ENCODE data around the gene UBE2I. TPM values are rescaled to one million over a fixed set of nuclear protein-coding genes. Genes with fewer than 3 reads are reported as not detected.

Gene UBE2I
- total RNA-seq, 1 experiment from 2014 or later: 198 TPM

GRCh38 chr16:1263591-1264344, 45.7 kb upstream of the UBE2I start:
- DNase-seq (ENCODE audit: low read depth, low spot score) (no peak), ATAC-seq (no peak)
- BruUV-seq (replicated peaks): no TSS peak
- TF ChIP-seq, protein P1, sequence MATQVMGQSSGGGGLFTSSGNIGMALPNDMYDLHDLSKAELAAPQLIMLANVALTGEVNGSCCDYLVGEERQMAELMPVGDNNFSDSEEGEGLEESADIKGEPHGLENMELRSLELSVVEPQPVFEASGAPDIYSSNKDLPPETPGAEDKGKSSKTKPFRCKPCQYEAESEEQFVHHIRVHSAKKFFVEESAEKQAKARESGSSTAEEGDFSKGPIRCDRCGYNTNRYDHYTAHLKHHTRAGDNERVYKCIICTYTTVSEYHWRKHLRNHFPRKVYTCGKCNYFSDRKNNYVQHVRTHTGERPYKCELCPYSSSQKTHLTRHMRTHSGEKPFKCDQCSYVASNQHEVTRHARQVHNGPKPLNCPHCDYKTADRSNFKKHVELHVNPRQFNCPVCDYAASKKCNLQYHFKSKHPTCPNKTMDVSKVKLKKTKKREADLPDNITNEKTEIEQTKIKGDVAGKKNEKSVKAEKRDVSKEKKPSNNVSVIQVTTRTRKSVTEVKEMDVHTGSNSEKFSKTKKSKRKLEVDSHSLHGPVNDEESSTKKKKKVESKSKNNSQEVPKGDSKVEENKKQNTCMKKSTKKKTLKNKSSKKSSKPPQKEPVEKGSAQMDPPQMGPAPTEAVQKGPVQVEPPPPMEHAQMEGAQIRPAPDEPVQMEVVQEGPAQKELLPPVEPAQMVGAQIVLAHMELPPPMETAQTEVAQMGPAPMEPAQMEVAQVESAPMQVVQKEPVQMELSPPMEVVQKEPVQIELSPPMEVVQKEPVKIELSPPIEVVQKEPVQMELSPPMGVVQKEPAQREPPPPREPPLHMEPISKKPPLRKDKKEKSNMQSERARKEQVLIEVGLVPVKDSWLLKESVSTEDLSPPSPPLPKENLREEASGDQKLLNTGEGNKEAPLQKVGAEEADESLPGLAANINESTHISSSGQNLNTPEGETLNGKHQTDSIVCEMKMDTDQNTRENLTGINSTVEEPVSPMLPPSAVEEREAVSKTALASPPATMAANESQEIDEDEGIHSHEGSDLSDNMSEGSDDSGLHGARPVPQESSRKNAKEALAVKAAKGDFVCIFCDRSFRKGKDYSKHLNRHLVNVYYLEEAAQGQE (IDR thresholded peaks at IDR 0.05; ENCODE audit: insufficient read depth in 1 of 2, low read depth in 2 of 2, low read length in 1 of 2): no peak
- TF ChIP-seq TCF7L2 (IDR thresholded peaks at IDR 0.05; ENCODE audit: low read depth, low read length) (no peak), SIN3A (IDR thresholded peaks at IDR 0.05; ENCODE audit: borderline replicate concordance, insufficient read depth, low read depth, low read length) (no peak), POLR2AphosphoS5 (IDR thresholded peaks at IDR 0.05; ENCODE audit: low read depth, low read length) (no peak)
- TF ChIP-seq, protein P2, sequence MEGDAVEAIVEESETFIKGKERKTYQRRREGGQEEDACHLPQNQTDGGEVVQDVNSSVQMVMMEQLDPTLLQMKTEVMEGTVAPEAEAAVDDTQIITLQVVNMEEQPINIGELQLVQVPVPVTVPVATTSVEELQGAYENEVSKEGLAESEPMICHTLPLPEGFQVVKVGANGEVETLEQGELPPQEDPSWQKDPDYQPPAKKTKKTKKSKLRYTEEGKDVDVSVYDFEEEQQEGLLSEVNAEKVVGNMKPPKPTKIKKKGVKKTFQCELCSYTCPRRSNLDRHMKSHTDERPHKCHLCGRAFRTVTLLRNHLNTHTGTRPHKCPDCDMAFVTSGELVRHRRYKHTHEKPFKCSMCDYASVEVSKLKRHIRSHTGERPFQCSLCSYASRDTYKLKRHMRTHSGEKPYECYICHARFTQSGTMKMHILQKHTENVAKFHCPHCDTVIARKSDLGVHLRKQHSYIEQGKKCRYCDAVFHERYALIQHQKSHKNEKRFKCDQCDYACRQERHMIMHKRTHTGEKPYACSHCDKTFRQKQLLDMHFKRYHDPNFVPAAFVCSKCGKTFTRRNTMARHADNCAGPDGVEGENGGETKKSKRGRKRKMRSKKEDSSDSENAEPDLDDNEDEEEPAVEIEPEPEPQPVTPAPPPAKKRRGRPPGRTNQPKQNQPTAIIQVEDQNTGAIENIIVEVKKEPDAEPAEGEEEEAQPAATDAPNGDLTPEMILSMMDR (IDR thresholded peaks at IDR 0.05): no peak
- Histone ChIP-seq H3K27ac (ENCODE audit: low read length) (no peak overlapping the region), H3K4me1 (ENCODE audit: control insufficient read depth, insufficient read depth, low read length) (no peaks in the 10 kb centered on the region), H3K4me3 (ENCODE audit: low read depth in 2 of 2, low read length in 2 of 2) (no peak overlapping the region), H3K36me3 (ENCODE audit: control insufficient read depth, insufficient read depth, low read length) (no peaks in the 10 kb centered on the region), H3K27me3 (ENCODE audit: control insufficient read depth, insufficient read depth, low read length) (no peaks in the 10 kb centered on the region), H3K9me3 (ENCODE audit: control insufficient read depth, insufficient read depth, low read depth, low read length) (no peaks in the 10 kb centered on the region)
- POLR2A ChIA-PET: no interaction called here
- CTCF ChIA-PET: no interaction called here
- in situ Hi-C loops (cut with HindIII; ENCODE audit: low pct_unique_long_range_greater_than_20kb, low sequenced_read_pairs) (no loop called here), intact Hi-C loops (cut with micrococcal nuclease; ENCODE audit: unreplicated experiment) (no loop called here)

GRCh38 chr16:1264345-1265089, 44.9 kb upstream of the UBE2I start:
- Histone ChIP-seq H3K4me1 (ENCODE audit: control insufficient read depth, insufficient read depth, low read length) (no peaks in the 10 kb centered on the region), H3K9me3 (ENCODE audit: control insufficient read depth, insufficient read depth, low read depth, low read length) (no peaks in the 10 kb centered on the region), H3K36me3 (ENCODE audit: control insufficient read depth, insufficient read depth, low read length) (no peaks in the 10 kb centered on the region), H3K27me3 (ENCODE audit: control insufficient read depth, insufficient read depth, low read length) (no peaks in the 10 kb centered on the region), H3K27ac (ENCODE audit: low read length) (no peak overlapping the region), H3K4me3 (ENCODE audit: low read depth in 2 of 2, low read length in 2 of 2) (no peak overlapping the region)
- ATAC-seq: no peak
- ChIA-PET CTCF (no interaction called here), POLR2A (no interaction called here)
- in situ Hi-C loops (cut with HindIII; ENCODE audit: low pct_unique_long_range_greater_than_20kb, low sequenced_read_pairs): no loop called here
- no peak for DNase-seq (ENCODE audit: low read depth, low spot score)
- intact Hi-C loops (cut with micrococcal nuclease; ENCODE audit: unreplicated experiment): no loop called here
- BruUV-seq (replicated peaks): no TSS peak
- TF ChIP-seq, protein P1 (IDR thresholded peaks at IDR 0.05; ENCODE audit: insufficient read depth in 1 of 2, low read depth in 2 of 2, low read length in 1 of 2): no peak
- TF ChIP-seq SIN3A (IDR thresholded peaks at IDR 0.05; ENCODE audit: borderline replicate concordance, insufficient read depth, low read depth, low read length): no peak
